HepG2 (cell line): ENCODE results near the gene FN1. TPM values are rescaled to one million over a fixed set of nuclear protein-coding genes. Genes with fewer than 3 reads are reported as not detected.

Experiments
- ADNP ChIP-seq: sonication (generic); formaldehyde crosslinking; IDR thresholded peaks from 2 replicates; pipeline ENCODE4 v1.4.0; 2020; ENCODE audit warnings: missing genetic modification reagents
- ARNTL ChIP-seq: sonication (generic); formaldehyde crosslinking; IDR thresholded peaks from 2 replicates; pipeline ENCODE4 v1.4.0; 2020; ENCODE audit warnings: mild to moderate bottlenecking, missing genetic modification reagents
- DNMT3B ChIP-seq: conservative IDR thresholded peaks from 2 replicates; pipeline ENCODE4 v1.6.1; 2016; ENCODE audit warnings: missing biosample characterization, control low read depth
- ELK4 ChIP-seq: sonication (generic); formaldehyde crosslinking; IDR thresholded peaks from 2 replicates; pipeline ENCODE4 v1.9.0; 2021; ENCODE audit warnings: missing genetic modification reagents, borderline replicate concordance
- ETV6 ChIP-seq: sonication (generic); formaldehyde crosslinking; conservative IDR thresholded peaks from 2 replicates; pipeline ENCODE4 v1.4.0; 2020; ENCODE audit warnings: missing genetic modification reagents
- HOXA5 ChIP-seq: sonication (generic); formaldehyde crosslinking; IDR thresholded peaks from 2 replicates; pipeline ENCODE4 v1.4.0; 2020; ENCODE audit warnings: missing genetic modification reagents
- HOXA9 ChIP-seq: sonication (generic); formaldehyde crosslinking; IDR thresholded peaks from 2 replicates; pipeline ENCODE4 v1.8.1; 2022; ENCODE audit warnings: missing genetic modification reagents, mild to moderate bottlenecking, moderate library complexity, borderline replicate concordance
- KDM5B ChIP-seq: sonication (generic); formaldehyde crosslinking; IDR thresholded peaks from 2 replicates; pipeline ENCODE4 v1.4.0; 2020; ENCODE audit warnings: missing genetic modification reagents, mild to moderate bottlenecking, borderline replicate concordance
- KMT2B ChIP-seq: IDR thresholded peaks from 2 replicates; pipeline ENCODE4 v1.6.1; 2016; ENCODE audit warnings: missing genetic modification reagents, missing compliant biosample characterization
- PAF1 ChIP-seq: IDR thresholded peaks from 2 replicates; pipeline ENCODE4 v1.6.1; 2016; ENCODE audit warnings: missing genetic modification reagents, missing compliant biosample characterization
- PHF8 ChIP-seq: sonication (generic); formaldehyde crosslinking; IDR thresholded peaks from 2 replicates; pipeline ENCODE4 v1.5.0; 2020; ENCODE audit warnings: missing genetic modification reagents
- PREB ChIP-seq: sonication (generic); formaldehyde crosslinking; IDR thresholded peaks from 2 replicates; pipeline ENCODE4 v1.4.0; 2020; ENCODE audit warnings: missing genetic modification reagents
- RCOR2 ChIP-seq: IDR thresholded peaks from 2 replicates; pipeline ENCODE4 v1.6.1; 2016; ENCODE audit warnings: missing biosample characterization, missing genetic modification reagents
- STAT6 ChIP-seq: sonication (generic); formaldehyde crosslinking; IDR thresholded peaks from 2 replicates; pipeline ENCODE4 v1.4.0; 2020; ENCODE audit warnings: missing genetic modification reagents, mild to moderate bottlenecking, borderline replicate concordance
- TIGD3 ChIP-seq: sonication (generic); formaldehyde crosslinking; IDR thresholded peaks from 2 replicates; pipeline ENCODE4 v1.5.1; 2020; ENCODE audit warnings: mild to moderate bottlenecking, missing genetic modification reagents, borderline replicate concordance
- U2AF1 ChIP-seq: fragments of 200-400 bp; formaldehyde crosslinking; optimal IDR thresholded peaks from 2 replicates; pipeline ENCODE3; 2017; ENCODE audit warnings: mild to moderate bottlenecking, low read depth, low read length
- ZNF17 ChIP-seq: sonication (generic); formaldehyde crosslinking; IDR thresholded peaks from 2 replicates; pipeline ENCODE4 v1.5.0; 2020; ENCODE audit warnings: mild to moderate bottlenecking, missing genetic modification reagents
- ZNF232 ChIP-seq: sonication (generic); formaldehyde crosslinking; IDR thresholded peaks from 2 replicates; pipeline ENCODE4 v1.4.0; 2020; ENCODE audit warnings: missing genetic modification reagents, borderline replicate concordance
- ZNF337 ChIP-seq: sonication (generic); formaldehyde crosslinking; IDR thresholded peaks from 2 replicates; pipeline ENCODE4 v1.5.1; 2020; ENCODE audit warnings: missing genetic modification reagents, low read depth, mild to moderate bottlenecking, borderline replicate concordance
- ZNF441 ChIP-seq: sonication (generic); formaldehyde crosslinking; IDR thresholded peaks from 2 replicates; pipeline ENCODE4 v1.7.0; 2021; ENCODE audit warnings: missing genetic modification reagents, borderline replicate concordance
- ZNF446 ChIP-seq: sonication (generic); formaldehyde crosslinking; IDR thresholded peaks from 2 replicates; pipeline ENCODE4 v1.5.0; 2020; ENCODE audit warnings: mild to moderate bottlenecking, missing genetic modification reagents
- ZNF703 ChIP-seq: sonication (generic); formaldehyde crosslinking; IDR thresholded peaks from 2 replicates; pipeline ENCODE4 v1.5.1; 2020; ENCODE audit warnings: missing genetic modification reagents, mild to moderate bottlenecking, moderate library complexity, borderline replicate concordance
- ZNF776 ChIP-seq: sonication (generic); formaldehyde crosslinking; IDR thresholded peaks from 2 replicates; pipeline ENCODE4 v1.4.0; 2020; ENCODE audit warnings: mild to moderate bottlenecking, missing genetic modification reagents
- ZNF788 ChIP-seq: sonication (generic); formaldehyde crosslinking; IDR thresholded peaks from 2 replicates; pipeline ENCODE4 v1.5.0; 2020; ENCODE audit warnings: mild to moderate bottlenecking, missing genetic modification reagents, borderline replicate concordance
- polyA plus RNA-seq, 8 experiments: library from polyadenylated mRNA; depleted of rRNA in 3 of 8; stranded (reverse) in 7 of 8; unstranded in 1 of 8; fragments of >200 nt; fragmentation: Illumina TruSeq in 4 of 8; extraction: Trizol in 4 of 8; gene quantifications; 2 replicates each; pipeline versions ENCODE4 v1.2.1 to v1.2.3, GENCODE V29; 2011 to 2016; ENCODE audit warnings: low read depth in 4 of 8, missing spikeins in 1 of 8, mixed read lengths in 1 of 8; ENCODE audit not compliant: insufficient read depth in 1 of 8
- total RNA-seq, 5 experiments: library from RNA; depleted of rRNA; stranded (reverse); fragments of >200 nt; fragmentation: Illumina TruSeq; extraction: Trizol; gene quantifications; 2 replicates each; pipeline ENCODE4 v1.2.3, GENCODE V29; 2016; ENCODE audit warnings: low read depth in 1 of 5

FN1 gene
- total and polyA plus RNA-seq, 2 of the 13 experiments (the other 11 are each of a cell fraction or from before 2014, with no cell fraction given) = 1,847 to 6,471 TPM

GRCh38 chr2:215431778-215432758 is 3.8 kb downstream of the FN1 start (continued):
- TF ChIP-seq ZNF788 (CRISPR knock-in tag) (0 out of 2 replicates have a peak, but pooled peaks have one; percentile 37), DNMT3B (CRISPR knock-in tag) (no peak), RCOR2 (CRISPR knock-in tag) (no peak), STAT6 (CRISPR knock-in tag) (0 out of 2 replicates have a peak, but pooled peaks have one; percentile 55), KMT2B (CRISPR knock-in tag) (peak; percentile 43; the same call in 1 of the 2 replicates), ELK4 (no peak), PREB (no peak), ZNF703 (no peak), ZNF17 (CRISPR knock-in tag) (no peak; the same call in 1 of the 2 replicates), ZNF776 (CRISPR knock-in tag) (no peak), HOXA9 (CRISPR knock-in tag) (no peak), KDM5B (CRISPR knock-in tag) (no peak), HOXA5 (no peak), TIGD3 (no peak), PAF1 (peak; percentile 96), ZNF337 (CRISPR knock-in tag) (peak; percentile 68; the same call in 1 of the 2 replicates), PHF8 (CRISPR knock-in tag) (0 out of 2 replicates have a peak, but pooled peaks have one; percentile 15), ZNF232 (CRISPR knock-in tag) (no peak), ADNP (CRISPR knock-in tag) (no peak), ZNF446 (no peak), U2AF1 (peak; percentile 67), ETV6 (no peak), ZNF441 (CRISPR knock-in tag) (no peak), ARNTL (CRISPR knock-in tag) (no peak)
